Tibial nerve (tissue), 4 donors: ENCODE data around the gene COQ8A. TPM values are rescaled to one million over a fixed set of nuclear protein-coding genes. Genes with fewer than 3 reads are reported as not detected.

Experiments used
- DNase-seq, 2 donors: peaks; one replicate each; pipeline ENCODE4 v3.0.0-alpha.2; 2019; ENCODE audit warnings: low spot score in 2 of 2
- H3K27ac ChIP-seq, 4 donors: fragments of 200-600 bp; sonication (generic) in 3 of 4; one replicate each; pipeline ENCODE4 v1.5.1; 2017 to 2019; ENCODE audit warnings: mild to moderate bottlenecking in 1 of 4
- H3K27me3 ChIP-seq, 2 donors: fragments of 200-600 bp; sonication (generic) in 1 of 2; one replicate each; pipeline versions ENCODE4 v1.5.1 to v1.6.0; 2017 to 2019
- H3K36me3 ChIP-seq, 3 donors: fragments of 200-600 bp; sonication (generic); one replicate each; pipeline ENCODE4 v1.5.1; 2018 to 2019
- H3K4me1 ChIP-seq, 4 donors: fragments of 200-600 bp; sonication (generic) in 3 of 4; one replicate each; pipeline ENCODE4 v1.5.1; 2017 to 2019
- H3K4me3 ChIP-seq, 4 donors: fragments of 200-600 bp; sonication (generic) in 3 of 4; one replicate each; pipeline ENCODE4 v1.5.1; 2017 to 2019; ENCODE audit warnings: mild to moderate bottlenecking in 1 of 4, moderate library complexity in 1 of 4
- H3K9me3 ChIP-seq, 4 donors: fragments of 200-600 bp; sonication (generic) in 3 of 4; one replicate each; pipeline ENCODE4 v1.5.1; 2017 to 2019
- EP300 ChIP-seq, 2 donors: sonication (generic); formaldehyde crosslinking; IDR thresholded peaks; one replicate each; pipeline ENCODE4 v1.6.1; 2017; ENCODE audit warnings: antibody characterized with exemption in 2 of 2, mild to moderate bottlenecking in 1 of 2
- POLR2A ChIP-seq, 2 donors: fragments of 450-650 bp; IDR thresholded peaks; one replicate each; pipeline ENCODE4 v1.6.1; 2017; ENCODE audit warnings: antibody characterized with exemption in 2 of 2, mild to moderate bottlenecking in 2 of 2, moderate library complexity in 2 of 2
- WGBS, 2 donors: methylation state at CpG; one replicate each; pipeline ENCODE4 v1.1.5; 2018; 5-methylcytosine and 5-hydroxymethylcytosine counted together
- total RNA-seq, 4 donors: library from RNA; depleted of rRNA; stranded (reverse); fragments of >200 nt; gene quantifications; one replicate each; pipeline ENCODE4 v1.1.0, GENCODE V29; 2016
- TF ChIP-seq, protein P1 (sequence below), 5 experiments: fragments of 200-600 bp in 3 of 5; fragments of 450-650 bp in 2 of 5; sonication (generic) in 3 of 5; IDR thresholded peaks; one replicate each; pipeline ENCODE4 v1.5.1; 2016 to 2019; ENCODE audit warnings: antibody characterized with exemption in 5 of 5, mild to moderate bottlenecking in 3 of 5, moderate library complexity in 2 of 5

COQ8A gene
- total RNA-seq, 4 donors from 2014 or later, result 39.9 to 60.7 (median 55.5) TPM

DNA sequence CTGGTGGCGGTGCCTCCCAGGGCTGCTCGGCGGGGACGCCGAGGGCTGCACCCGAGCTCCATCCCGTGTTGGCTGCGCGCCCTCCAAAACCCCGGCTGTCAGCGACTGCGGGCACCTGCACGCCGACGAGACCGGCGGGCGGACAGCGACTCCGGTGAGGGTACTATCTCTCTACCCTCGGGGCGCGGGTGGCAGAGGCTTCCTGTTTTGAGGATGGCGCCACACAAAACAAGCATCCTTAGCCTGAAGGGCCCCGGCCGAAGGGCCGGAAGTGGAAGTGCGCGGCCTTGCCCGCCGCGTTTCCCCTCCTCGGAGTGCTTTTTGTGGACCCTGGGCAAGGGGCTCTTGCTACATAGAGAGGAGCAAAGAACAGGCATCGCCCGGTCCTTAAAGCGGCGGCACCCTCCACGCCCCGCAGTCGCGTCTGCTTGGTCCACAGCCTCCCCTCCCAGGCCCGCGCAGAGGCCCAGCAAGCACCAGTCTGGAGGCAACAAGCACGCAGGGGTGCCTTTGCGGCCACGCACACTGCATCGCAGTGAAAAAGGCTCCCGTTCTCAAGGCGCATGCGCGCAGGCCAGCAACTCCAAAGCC is 561 bp upstream of the COQ8A start:
- TF ChIP-seq EP300 (IDR thresholded peaks at IDR 0.05) (peak; percentile 63 to 98), POLR2A (IDR thresholded peaks at IDR 0.05) (peak; percentile 94 to 96)
- TF ChIP-seq, protein P1, sequence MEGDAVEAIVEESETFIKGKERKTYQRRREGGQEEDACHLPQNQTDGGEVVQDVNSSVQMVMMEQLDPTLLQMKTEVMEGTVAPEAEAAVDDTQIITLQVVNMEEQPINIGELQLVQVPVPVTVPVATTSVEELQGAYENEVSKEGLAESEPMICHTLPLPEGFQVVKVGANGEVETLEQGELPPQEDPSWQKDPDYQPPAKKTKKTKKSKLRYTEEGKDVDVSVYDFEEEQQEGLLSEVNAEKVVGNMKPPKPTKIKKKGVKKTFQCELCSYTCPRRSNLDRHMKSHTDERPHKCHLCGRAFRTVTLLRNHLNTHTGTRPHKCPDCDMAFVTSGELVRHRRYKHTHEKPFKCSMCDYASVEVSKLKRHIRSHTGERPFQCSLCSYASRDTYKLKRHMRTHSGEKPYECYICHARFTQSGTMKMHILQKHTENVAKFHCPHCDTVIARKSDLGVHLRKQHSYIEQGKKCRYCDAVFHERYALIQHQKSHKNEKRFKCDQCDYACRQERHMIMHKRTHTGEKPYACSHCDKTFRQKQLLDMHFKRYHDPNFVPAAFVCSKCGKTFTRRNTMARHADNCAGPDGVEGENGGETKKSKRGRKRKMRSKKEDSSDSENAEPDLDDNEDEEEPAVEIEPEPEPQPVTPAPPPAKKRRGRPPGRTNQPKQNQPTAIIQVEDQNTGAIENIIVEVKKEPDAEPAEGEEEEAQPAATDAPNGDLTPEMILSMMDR (IDR thresholded peaks at IDR 0.05), result no peak
- Histone ChIP-seq H3K36me3 (no peaks in the 10 kb centered on the region), H3K27ac (peak overlapping the region; percentile 91 to 99 (median 94)), H3K4me3 (peak overlapping the region; percentile 77 to 94 (median 88)), H3K4me1 (peaks cover 0 to 48% (median 23%) of the 10 kb centered on the region in 4 donors), H3K27me3 (no peaks in the 10 kb centered on the region), H3K9me3 (peaks cover 0 to 11% (median 0%) of the 10 kb centered on the region in 4 donors)
- DNase-seq, result peak in 1 of 2 donors; percentile 44
- 0 to 2% methylated on average over 24 to 41 of the region's 51 CpGs for WGBS, 2 donors

DNA sequence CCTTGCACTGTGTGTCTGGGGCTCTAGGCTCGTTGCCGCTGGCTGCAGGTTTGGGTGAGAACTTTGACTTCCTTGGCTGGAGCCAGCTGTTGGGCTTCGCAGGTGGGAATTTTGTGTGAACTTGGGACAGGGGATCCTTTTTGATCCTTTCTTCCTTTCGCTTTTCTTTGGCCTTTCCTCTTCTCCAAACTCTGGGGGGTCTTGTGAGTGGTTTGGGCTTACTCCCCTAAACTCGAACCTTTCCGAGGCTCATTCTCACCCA is 643 bp downstream of the COQ8A start:
- no peaks in the 10 kb centered on the region for H3K27me3 ChIP-seq
- no peak for TF ChIP-seq EP300 (IDR thresholded peaks at IDR 0.05)
- TF ChIP-seq POLR2A (IDR thresholded peaks at IDR 0.05), result no peak
- TF ChIP-seq, protein P1 (IDR thresholded peaks at IDR 0.05), result no peak
- peak overlapping the region; percentile 77 to 94 (median 94) for H3K4me3 ChIP-seq
- no peak for DNase-seq
- no peaks in the 10 kb centered on the region for H3K9me3 ChIP-seq
- WGBS, 2 donors, result 37 to 40% methylated on average over 6 of the region's 6 CpGs
- peak overlapping the region in 3 of 4 donors; percentile 44 to 96 (median 91) for H3K27ac ChIP-seq
- H3K36me3 ChIP-seq, result no peaks in the 10 kb centered on the region
- H3K4me1 ChIP-seq, result peaks cover 0 to 60% (median 26%) of the 10 kb centered on the region in 4 donors

DNA sequence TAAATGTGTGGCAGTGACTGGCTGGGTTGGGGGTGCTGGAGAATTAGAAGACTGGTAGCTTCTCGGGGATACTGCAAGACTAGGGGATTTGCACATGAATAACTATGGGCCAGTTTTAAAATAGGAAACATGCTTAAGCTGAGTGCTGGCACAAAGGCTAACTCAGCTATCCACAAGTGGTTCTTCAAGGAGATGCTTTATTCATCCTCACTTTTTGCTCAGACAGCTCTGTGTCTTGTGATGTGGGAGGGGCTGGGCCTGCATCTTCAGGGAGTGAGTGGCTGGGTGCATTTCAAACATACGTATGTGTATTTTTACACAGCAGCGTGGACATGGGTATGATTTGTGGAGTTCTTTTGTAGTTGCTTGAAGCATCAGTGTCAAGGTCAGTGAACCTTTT is 2.3 kb downstream of the COQ8A start:
- peak overlapping the region in 1 of 4 donors; percentile 37 for H3K27ac ChIP-seq
- H3K4me3 ChIP-seq, result no peak overlapping the region
- 65 to 82% methylated on average over 3 of the region's 3 CpGs for WGBS, 2 donors
- DNase-seq, result no peak
- H3K4me1 ChIP-seq, result peaks cover 0 to 72% (median 26%) of the 10 kb centered on the region in 4 donors
- no peaks in the 10 kb centered on the region for H3K27me3 ChIP-seq
- H3K9me3 ChIP-seq, result no peaks in the 10 kb centered on the region
- no peaks in the 10 kb centered on the region for H3K36me3 ChIP-seq
- TF ChIP-seq, protein P1 (IDR thresholded peaks at IDR 0.05), result no peak
- TF ChIP-seq EP300 (IDR thresholded peaks at IDR 0.05) (no peak), POLR2A (IDR thresholded peaks at IDR 0.05) (no peak)

DNA sequence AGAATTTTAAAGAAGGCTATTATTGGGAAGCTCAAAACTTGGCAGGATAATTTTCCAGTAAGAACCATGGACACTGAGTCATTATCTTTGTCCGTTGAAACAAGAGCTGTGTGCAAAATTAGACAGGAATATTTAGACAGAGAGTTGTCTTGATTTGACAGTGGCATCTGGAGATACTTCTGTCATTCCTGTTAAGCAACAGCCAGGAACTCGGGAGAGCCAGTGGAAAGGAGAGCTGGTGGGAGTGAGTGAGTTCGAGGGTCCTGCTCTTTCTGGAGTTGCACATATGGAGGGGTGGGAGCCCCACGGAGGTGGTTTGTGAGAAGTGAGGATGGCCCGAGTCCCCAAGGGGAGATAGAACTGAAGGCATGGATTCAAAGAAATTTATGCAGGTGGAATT is 3.1 kb downstream of the COQ8A start:
- TF ChIP-seq POLR2A (IDR thresholded peaks at IDR 0.05), result no peak
- TF ChIP-seq, protein P1 (IDR thresholded peaks at IDR 0.05), result no peak
- no peak for TF ChIP-seq EP300 (IDR thresholded peaks at IDR 0.05)
- peaks cover 0 to 5% (median 0%) of the 10 kb centered on the region in 3 donors for H3K36me3 ChIP-seq
- H3K27ac ChIP-seq, result no peak overlapping the region
- no peak overlapping the region for H3K4me3 ChIP-seq
- no peak for DNase-seq
- WGBS, 2 donors, result 61 to 67% methylated on average over 5 of the region's 5 CpGs
- no peaks in the 10 kb centered on the region for H3K9me3 ChIP-seq
- no peaks in the 10 kb centered on the region for H3K27me3 ChIP-seq
- peaks cover 0 to 72% (median 25%) of the 10 kb centered on the region in 4 donors for H3K4me1 ChIP-seq

DNA sequence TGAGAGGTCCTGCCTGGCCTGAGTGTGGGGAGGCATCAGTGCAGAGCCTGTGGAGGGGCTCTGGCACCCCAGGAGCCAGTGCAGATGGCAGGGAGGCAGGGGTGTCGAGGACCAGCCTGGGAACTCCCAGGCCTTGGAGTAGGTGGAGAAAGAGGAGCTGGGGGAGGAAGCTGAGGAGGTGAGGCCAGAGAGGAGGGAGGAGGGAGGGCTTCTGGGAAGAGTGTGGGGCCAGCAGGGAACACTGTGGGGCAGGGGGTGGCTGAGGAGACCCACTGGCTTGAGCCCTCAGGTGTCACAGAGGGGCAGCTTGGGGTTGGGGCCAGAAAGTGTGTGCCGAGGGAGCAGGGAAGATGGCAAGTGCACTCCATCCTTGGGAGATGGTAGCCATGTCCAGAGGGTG is 3.8 kb downstream of the COQ8A start:
- peaks cover 0 to 64% (median 17%) of the 10 kb centered on the region in 4 donors for H3K4me1 ChIP-seq
- H3K27ac ChIP-seq, result peak overlapping the region in 1 of 4 donors; percentile 5
- 89 to 94% methylated on average over 2 of the region's 2 CpGs for WGBS, 2 donors

More for the DNA sequence above, 3.8 kb downstream of the COQ8A start:
- no peak for TF ChIP-seq EP300 (IDR thresholded peaks at IDR 0.05)
- TF ChIP-seq, protein P1 (IDR thresholded peaks at IDR 0.05), result no peak
- TF ChIP-seq POLR2A (IDR thresholded peaks at IDR 0.05), result no peak
- Histone ChIP-seq H3K9me3 (no peaks in the 10 kb centered on the region), H3K4me3 (no peak overlapping the region), H3K36me3 (peaks cover 0 to 6% (median 0%) of the 10 kb centered on the region in 3 donors), H3K27me3 (no peaks in the 10 kb centered on the region)
- no peak for DNase-seq
